ENCODE measurements around the gene CKB. TPM values are rescaled to one million over a fixed set of nuclear protein-coding genes. Genes with fewer than 3 reads are reported as not detected.

The CKB gene
- total RNA-seq, 2 donors from 2014 or later = 602 to 920 TPM

DNA sequence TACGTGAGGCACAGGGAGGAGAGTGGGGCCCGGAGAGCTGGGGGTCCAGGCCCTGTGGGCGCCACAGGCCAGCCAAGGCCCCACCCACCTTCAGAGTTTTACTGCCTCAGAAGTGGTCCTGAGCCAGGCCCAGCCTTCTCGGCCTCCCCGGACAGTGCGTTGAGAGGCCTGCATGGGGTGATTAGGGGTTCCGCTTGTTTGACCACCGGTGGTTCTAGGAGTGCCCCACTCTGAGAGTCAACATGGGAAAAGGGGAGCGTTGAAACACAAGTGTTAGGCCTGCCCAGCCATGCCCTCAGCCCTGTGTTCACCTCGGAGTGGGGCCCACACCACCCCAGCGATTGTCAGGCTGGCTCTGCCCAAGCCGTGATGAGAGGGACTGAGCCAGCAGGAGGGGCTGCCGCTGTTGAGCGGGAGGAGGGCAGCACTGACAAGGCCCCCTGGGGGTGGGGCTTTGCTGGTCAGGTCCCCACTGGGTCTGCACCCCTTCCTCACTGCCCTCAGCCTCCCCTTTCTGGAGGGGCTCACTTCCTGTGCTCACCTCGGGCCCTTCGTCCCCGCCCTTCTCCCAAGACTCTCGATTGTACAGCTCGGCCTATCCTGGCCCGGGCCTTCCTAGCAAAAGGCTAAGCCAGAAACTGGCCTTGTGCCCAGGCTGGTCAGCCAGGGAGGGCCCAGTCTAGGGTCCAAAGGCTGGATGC, 4.8 kb downstream of the CKB start:
- 83 to 91% methylated on average over 10 to 20 of the region's 20 CpGs for WGBS, 2 experiments (ENCODE audit: insufficient coverage in 1 of 2, insufficient read length in 1 of 2)
- H3K4me1 Mint-ChIP-seq = peaks cover 8% of the 10 kb centered on the region
- Histone ChIP-seq H3K4me3 (ENCODE audit: low read length) (no peak overlapping the region), H3K27me3 (ENCODE audit: control insufficient read depth, insufficient read depth, low read length, poor library complexity, severe bottlenecking) (no peaks in the 10 kb centered on the region), H3K9me3 (ENCODE audit: control insufficient read depth, low read length) (no peaks in the 10 kb centered on the region), H3K9ac (ENCODE audit: extremely low read depth, low read length, poor library complexity, severe bottlenecking) (no peak overlapping the region), H3K27ac (ENCODE audit: low read depth, low read length) (peak overlapping the region; percentile 87), H3K36me3 (ENCODE audit: control insufficient read depth, insufficient read depth, low read length) (peaks cover 19% of the 10 kb centered on the region), H3K4me1 (ENCODE audit: control insufficient read depth, insufficient read depth, low read length) (peaks cover 11% of the 10 kb centered on the region)
- H3K27ac Mint-ChIP-seq = no peak overlapping the region
- H3K4me3 Mint-ChIP-seq = no peak overlapping the region
- H3K9me3 Mint-ChIP-seq = no peaks in the 10 kb centered on the region
- H3K36me3 Mint-ChIP-seq (ENCODE audit: low read depth) = peaks cover 17% of the 10 kb centered on the region
- no peak for DNase-seq
- TF ChIP-seq, protein P1, sequence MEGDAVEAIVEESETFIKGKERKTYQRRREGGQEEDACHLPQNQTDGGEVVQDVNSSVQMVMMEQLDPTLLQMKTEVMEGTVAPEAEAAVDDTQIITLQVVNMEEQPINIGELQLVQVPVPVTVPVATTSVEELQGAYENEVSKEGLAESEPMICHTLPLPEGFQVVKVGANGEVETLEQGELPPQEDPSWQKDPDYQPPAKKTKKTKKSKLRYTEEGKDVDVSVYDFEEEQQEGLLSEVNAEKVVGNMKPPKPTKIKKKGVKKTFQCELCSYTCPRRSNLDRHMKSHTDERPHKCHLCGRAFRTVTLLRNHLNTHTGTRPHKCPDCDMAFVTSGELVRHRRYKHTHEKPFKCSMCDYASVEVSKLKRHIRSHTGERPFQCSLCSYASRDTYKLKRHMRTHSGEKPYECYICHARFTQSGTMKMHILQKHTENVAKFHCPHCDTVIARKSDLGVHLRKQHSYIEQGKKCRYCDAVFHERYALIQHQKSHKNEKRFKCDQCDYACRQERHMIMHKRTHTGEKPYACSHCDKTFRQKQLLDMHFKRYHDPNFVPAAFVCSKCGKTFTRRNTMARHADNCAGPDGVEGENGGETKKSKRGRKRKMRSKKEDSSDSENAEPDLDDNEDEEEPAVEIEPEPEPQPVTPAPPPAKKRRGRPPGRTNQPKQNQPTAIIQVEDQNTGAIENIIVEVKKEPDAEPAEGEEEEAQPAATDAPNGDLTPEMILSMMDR (conservative IDR thresholded peaks at IDR 0.05) = no peak
- no peaks in the 10 kb centered on the region for H3K27me3 Mint-ChIP-seq (ENCODE audit: insufficient read depth)

DNA sequence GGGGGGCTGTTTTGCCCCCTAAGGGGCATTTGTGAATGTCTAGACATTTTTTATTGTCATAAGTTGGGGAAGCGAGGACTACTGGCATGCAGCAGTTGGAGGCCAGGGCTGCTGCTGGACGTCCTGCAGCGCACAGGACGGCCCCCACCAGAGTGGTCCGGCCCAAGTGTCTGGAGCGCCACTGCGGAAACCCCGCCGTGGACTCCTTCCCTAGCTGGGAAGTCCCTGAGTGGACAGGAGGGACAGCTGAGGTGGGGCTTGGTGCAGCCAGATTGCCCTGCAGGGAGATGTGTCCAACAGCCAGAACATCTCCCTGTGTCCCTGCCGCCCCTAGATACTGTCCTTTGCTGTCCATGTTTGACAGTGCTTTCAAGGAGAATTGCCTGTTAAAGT, 5.5 kb downstream of the CKB start:
- no peaks in the 10 kb centered on the region for H3K9me3 ChIP-seq (ENCODE audit: control insufficient read depth, low read length)
- no peak overlapping the region for H3K4me3 Mint-ChIP-seq
- no peaks in the 10 kb centered on the region for H3K27me3 Mint-ChIP-seq (ENCODE audit: insufficient read depth)
- peaks cover 21% of the 10 kb centered on the region for H3K36me3 Mint-ChIP-seq (ENCODE audit: low read depth)
- no peak overlapping the region for H3K9ac ChIP-seq (ENCODE audit: extremely low read depth, low read length, poor library complexity, severe bottlenecking)
- WGBS, 2 experiments (ENCODE audit: insufficient coverage in 1 of 2, insufficient read length in 1 of 2) = 87 to 95% methylated on average over 10 of the region's 10 CpGs
- H3K36me3 ChIP-seq (ENCODE audit: control insufficient read depth, insufficient read depth, low read length) = peaks cover 19% of the 10 kb centered on the region
- TF ChIP-seq, protein P1 (conservative IDR thresholded peaks at IDR 0.05) = no peak
- H3K4me1 Mint-ChIP-seq = peaks cover 8% of the 10 kb centered on the region
- peaks cover 11% of the 10 kb centered on the region for H3K4me1 ChIP-seq (ENCODE audit: control insufficient read depth, insufficient read depth, low read length)
- no peak overlapping the region for H3K4me3 ChIP-seq (ENCODE audit: low read length)
- H3K27ac ChIP-seq (ENCODE audit: low read depth, low read length) = peak overlapping the region; percentile 87
- no peak for DNase-seq
- H3K9me3 Mint-ChIP-seq = no peaks in the 10 kb centered on the region
- H3K27ac Mint-ChIP-seq = peak overlapping the region; percentile 44
- H3K27me3 ChIP-seq (ENCODE audit: control insufficient read depth, insufficient read depth, low read length, poor library complexity, severe bottlenecking) = no peaks in the 10 kb centered on the region

DNA sequence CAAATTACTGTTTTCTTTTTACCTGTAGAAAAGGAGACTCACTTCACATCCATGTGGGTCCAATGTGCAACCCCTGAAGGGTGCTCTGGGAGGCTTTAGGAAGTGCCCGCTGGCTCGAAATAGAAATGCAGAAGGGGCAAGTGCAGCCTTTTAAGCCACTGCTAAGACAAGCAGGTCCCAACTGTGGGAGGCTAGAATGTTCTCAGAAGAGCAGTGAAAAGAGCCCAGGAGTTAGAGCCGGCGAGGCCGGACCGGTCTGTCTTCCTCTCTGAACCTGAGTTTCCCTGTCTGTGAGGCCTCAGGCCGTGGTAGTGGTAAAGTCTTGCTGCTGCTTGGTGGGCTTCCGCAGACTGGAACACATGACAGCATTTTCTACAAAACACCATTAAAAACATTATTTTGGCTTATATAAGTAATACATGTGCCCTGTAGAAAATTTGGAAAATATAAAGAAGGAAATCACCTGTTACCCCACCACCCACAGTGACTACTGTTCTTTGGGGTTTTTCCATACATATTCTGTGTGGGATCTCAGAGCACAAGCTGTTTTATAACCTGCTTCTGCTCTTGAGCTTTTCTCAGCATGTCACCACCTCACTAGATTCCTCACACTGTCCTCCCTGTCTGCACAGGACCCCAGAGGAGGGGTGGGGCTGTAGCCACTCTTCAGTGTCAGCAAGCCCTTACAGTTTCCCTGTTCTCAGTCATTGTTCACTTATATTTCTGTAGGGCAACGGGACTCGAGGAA, 6.0 kb downstream of the CKB start:
- Mint-ChIP-seq H3K27me3 (ENCODE audit: insufficient read depth) (no peaks in the 10 kb centered on the region), H3K4me3 (no peak overlapping the region), H3K4me1 (peaks cover 8% of the 10 kb centered on the region), H3K27ac (peak overlapping the region; percentile 44), H3K9me3 (no peaks in the 10 kb centered on the region), H3K36me3 (ENCODE audit: low read depth) (peaks cover 22% of the 10 kb centered on the region)
- no peak overlapping the region for H3K9ac ChIP-seq (ENCODE audit: extremely low read depth, low read length, poor library complexity, severe bottlenecking)
- H3K9me3 ChIP-seq (ENCODE audit: control insufficient read depth, low read length) = no peaks in the 10 kb centered on the region
- no peaks in the 10 kb centered on the region for H3K27me3 ChIP-seq (ENCODE audit: control insufficient read depth, insufficient read depth, low read length, poor library complexity, severe bottlenecking)
- DNase-seq = peak; percentile 38
- TF ChIP-seq, protein P1 (conservative IDR thresholded peaks at IDR 0.05) = no peak
- 70 to 90% methylated on average over 4 to 10 of the region's 10 CpGs for WGBS, 2 experiments (ENCODE audit: insufficient coverage in 1 of 2, insufficient read length in 1 of 2)
- peaks cover 19% of the 10 kb centered on the region for H3K36me3 ChIP-seq (ENCODE audit: control insufficient read depth, insufficient read depth, low read length)
- peak overlapping the region; percentile 87 for H3K27ac ChIP-seq (ENCODE audit: low read depth, low read length)
- peaks cover 11% of the 10 kb centered on the region for H3K4me1 ChIP-seq (ENCODE audit: control insufficient read depth, insufficient read depth, low read length)
- H3K4me3 ChIP-seq (ENCODE audit: low read length) = no peak overlapping the region

All from endodermal cell (in vitro differentiated cells).